K562 (cell line): ENCODE results near the gene DOCK4. TPM values are rescaled to one million over a fixed set of nuclear protein-coding genes. Genes with fewer than 3 reads are reported as not detected.

Experiments used
- ATAC-seq: fragments of 200-7000 bp; cut with Tn5 transposase; 3 replicates; pipeline ENCODE4 v1.9.1; 2020; ENCODE audit warnings: moderate library complexity
- BruUV-seq: library from RNA; stranded (reverse); fragments of 400-500 nt; replicated peaks from 2 replicates; lab custom pipeline; 2021; lab: Mats Ljungman, UMichigan
- CTCF ChIA-PET: fragments of 300-600 bp; formaldehyde crosslinking; extraction: SDS; loops from one replicate; lab custom pipeline; 2021; ENCODE audit warnings: low intra/inter-chr PET ratio; lab: Yijun Ruan, JAX
- POLR2A ChIA-PET: fragments of 300-600, 350-650 bp; sonication (Branson Sonifier 250); formaldehyde crosslinking; extraction: SDS; loops from one replicate; lab custom pipeline; 2021; ENCODE audit warnings: antibody characterized with exemption, inconsistent platforms; lab: Yijun Ruan, JAX
- DNase-seq, 4 experiments: peaks; one replicate each; pipeline versions ENCODE4 v3.0.0 to v3.0.0-alpha.2; 2011 to 2018; ENCODE audit warnings: low spot score in 3 of 4, mixed read lengths in 3 of 4; ENCODE audit errors: extremely low read depth in 1 of 4
- FAIRE-seq: peaks from 2 replicates; lab custom pipeline; 2011; peaks lifted over from hg19 to GRCh38; lab: Jason Lieb, UNC
- H2AFZ ChIP-seq: 2 replicates; pipeline ENCODE4 v1.6.0; 2011; ENCODE audit warnings: low read depth, low read length, control low read depth, inconsistent platforms
- H3K27ac ChIP-seq: fragments of 200-600 bp; 3 replicates; pipeline ENCODE4 v1.8.0; 2011; ENCODE audit warnings: low read depth, mild to moderate bottlenecking, control low read depth, inconsistent platforms, low read length, moderate library complexity, mixed read lengths; ENCODE audit errors: extremely low read depth
- H3K27me3 ChIP-seq, 2 experiments: fragments of 300-600 bp in 1 of 2; 2 replicates in 1 of 2; 3 replicates in 1 of 2; pipeline versions ENCODE4 v1.6.0 to v1.8.0; 2011; ENCODE audit warnings: inconsistent platforms in 2 of 2, low read length in 2 of 2, mild to moderate bottlenecking in 1 of 2, mixed read lengths in 1 of 2, moderate library complexity in 1 of 2; ENCODE audit not compliant: control insufficient read depth in 2 of 2, insufficient read depth in 2 of 2
- H3K36me3 ChIP-seq: fragments of 300-600 bp; 3 replicates; pipeline ENCODE4 v1.8.0; 2011; ENCODE audit warnings: mild to moderate bottlenecking, low read length, inconsistent platforms; ENCODE audit not compliant: control insufficient read depth, insufficient read depth
- H3K4me1 ChIP-seq, 2 experiments: fragments of 200-600 bp in 1 of 2; replicated peaks in 1 of 2; 2 replicates in 1 of 2; 3 replicates in 1 of 2; pipeline versions ENCODE4 v1.5.1 to v1.8.0; 2011; ENCODE audit warnings: inconsistent platforms in 2 of 2, low read length in 2 of 2, mild to moderate bottlenecking in 1 of 2, mixed read lengths in 1 of 2, moderate library complexity in 1 of 2; ENCODE audit not compliant: control insufficient read depth in 2 of 2, insufficient read depth in 2 of 2
- H3K4me2 ChIP-seq: 2 replicates; pipeline ENCODE4 v1.6.1; 2011; ENCODE audit warnings: low read length, control low read depth, inconsistent platforms, mixed read lengths; ENCODE audit not compliant: insufficient read depth
- H3K4me3 ChIP-seq: fragments of 200-600 bp; sonication (generic), shearing (Covaris generic); 2 replicates; pipeline ENCODE4 v1.5.1; 2016; ENCODE audit warnings: control low read depth, inconsistent platforms
- H3K79me2 ChIP-seq: fragments of 200-600 bp; 3 replicates; pipeline ENCODE4 v1.8.0; 2011; ENCODE audit warnings: low read length, inconsistent platforms; ENCODE audit not compliant: control insufficient read depth, insufficient read depth
- H3K9ac ChIP-seq, 2 experiments: 2 replicates each; pipeline versions ENCODE4 v1.6.0 to v1.6.1; 2011; ENCODE audit warnings: low read depth in 2 of 2, low read length in 2 of 2, control low read depth in 1 of 2, inconsistent platforms in 1 of 2, mild to moderate bottlenecking in 1 of 2, mixed read lengths in 1 of 2; ENCODE audit not compliant: insufficient read depth in 1 of 2
- H3K9me1 ChIP-seq: one replicate; pipeline ENCODE4 v1.6.0; 2011; ENCODE audit warnings: inconsistent platforms, mild to moderate bottlenecking, low read length, moderate library complexity; ENCODE audit not compliant: control insufficient read depth, insufficient read depth
- H3K9me3 ChIP-seq: replicated peaks from 2 replicates; pipeline ENCODE4 v1.5.1; 2011; ENCODE audit warnings: low read depth, low read length, inconsistent platforms; ENCODE audit not compliant: control insufficient read depth, insufficient read depth
- H4K20me1 ChIP-seq: replicated peaks from 2 replicates; pipeline ENCODE4 v1.6.1; 2011; ENCODE audit warnings: low read length, inconsistent platforms, mixed read lengths; ENCODE audit not compliant: control insufficient read depth, insufficient read depth
- CBX2 ChIP-seq: fragments of 200-600 bp; sonication (generic); IDR thresholded peaks from one replicate; pipeline ENCODE4 v1.6.1; 2012; ENCODE audit warnings: mild to moderate bottlenecking, low read length, inconsistent platforms; ENCODE audit not compliant: insufficient read depth, poor library complexity, severe bottlenecking
- DACH1 ChIP-seq: fragments of 450-650 bp; IDR thresholded peaks from 2 replicates; pipeline ENCODE4 v1.6.1; 2018; ENCODE audit not compliant: partially characterized antibody
- HMGN3 ChIP-seq: IDR thresholded peaks from 2 replicates; pipeline ENCODE4 v1.6.1; 2011; ENCODE audit warnings: borderline replicate concordance, low read depth, mild to moderate bottlenecking, mixed read lengths, low read length; ENCODE audit not compliant: insufficient read length; ENCODE audit errors: extremely low read depth
- JUNB ChIP-seq: fragments of 450-650 bp; formaldehyde crosslinking; conservative IDR thresholded peaks from 2 replicates; pipeline ENCODE4 v1.4.0; 2020; ENCODE audit warnings: mild to moderate bottlenecking
- KAT7 ChIP-seq: sonication (generic); formaldehyde crosslinking; IDR thresholded peaks from 2 replicates; pipeline ENCODE4 v1.8.0; 2022; ENCODE audit warnings: missing genetic modification reagents, mild to moderate bottlenecking, borderline replicate concordance
- MED1 ChIP-seq: sonication (generic); formaldehyde crosslinking; IDR thresholded peaks from 2 replicates; pipeline ENCODE4 v1.8.1; 2023; ENCODE audit warnings: missing genetic modification reagents, borderline replicate concordance
- NELFE ChIP-seq: IDR thresholded peaks from 2 replicates; pipeline ENCODE4 v1.6.1; 2011; ENCODE audit warnings: mild to moderate bottlenecking; ENCODE audit not compliant: insufficient read depth, insufficient read length
- STAG1 ChIP-seq: sonication (generic); formaldehyde crosslinking; IDR thresholded peaks from 2 replicates; pipeline ENCODE4 v1.5.0; 2020; ENCODE audit warnings: missing genetic modification reagents, borderline replicate concordance
- TAF9B ChIP-seq: fragments of 450-650 bp; IDR thresholded peaks from 2 replicates; pipeline ENCODE4 v1.6.1; 2018; ENCODE audit warnings: mild to moderate bottlenecking; ENCODE audit not compliant: partially characterized antibody
- ZBTB7A ChIP-seq: IDR thresholded peaks from 2 replicates; pipeline ENCODE4 v1.6.1; 2011; ENCODE audit warnings: low read depth, mild to moderate bottlenecking, low read length, moderate library complexity, borderline replicate concordance; ENCODE audit not compliant: control insufficient read depth
- ZNF644 ChIP-seq: fragments of 200-800 bp; sonication (Bioruptor generic); IDR thresholded peaks from 2 replicates; pipeline ENCODE4 v1.6.1; 2016; ENCODE audit warnings: low read depth, missing genetic modification characterization, missing compliant biosample characterization
- WGBS: fragments of 100-300 bp; shearing (Covaris generic); methylation state at CpG from one replicate; pipeline ENCODE4 v1.1.6; 2016; ENCODE audit warnings: low coverage, mixed read lengths; ENCODE audit not compliant: insufficient coverage; ENCODE audit errors: missing lambda C conversion rate; 5-methylcytosine and 5-hydroxymethylcytosine counted together
- in situ Hi-C: fragments of 300-500 bp; cut with MboI; formaldehyde crosslinking; loops from 4 replicates; pipeline ENCODE4 v1.15.0; 2018; ENCODE audit warnings: inconsistent platforms, mixed read lengths
- intact Hi-C: fragments of 100-400 bp; cut with micrococcal nuclease; formaldehyde crosslinking; loops from 2 replicates; pipeline ENCODE4 v1.14.2; 2022
- polyA plus RNA-seq, 8 experiments: library from polyadenylated mRNA; depleted of rRNA in 4 of 8; stranded (reverse) in 5 of 8; unstranded in 3 of 8; fragments of >200 nt; fragmentation: Nextera tagmentation in 2 of 8; fragmentation: Illumina TruSeq in 1 of 8; extraction: Ambion mirVana in 2 of 8; extraction: Trizol in 1 of 8; gene quantifications; 2 replicates each; pipeline versions ENCODE4 v1.2.1 to v1.2.3, GENCODE V29; 2011 to 2014; ENCODE audit warnings: inconsistent platforms in 1 of 8, missing spikeins in 1 of 8
- total RNA-seq, 7 experiments: library from RNA; depleted of rRNA in 6 of 7; stranded (reverse); fragments of >200 nt in 6 of 7; fragmentation: Illumina TruSeq in 2 of 7; extraction: Trizol in 2 of 7; gene quantifications; 2 replicates each; pipeline versions ENCODE4 v1.2.1 to v1.2.3, GENCODE V29; 2011 to 2021; ENCODE audit warnings: low replicate concordance in 1 of 7
- TF ChIP-seq, protein P1 (sequence below): fragments of 250-450 bp; sonication (Bioruptor Pico); IDR thresholded peaks from 2 replicates; pipeline ENCODE4 v1.5.0; 2020; ENCODE audit warnings: mild to moderate bottlenecking, borderline replicate concordance
- TF ChIP-seq, protein P2 (sequence below): fragments of 150-350 bp; conservative IDR thresholded peaks from 2 replicates; pipeline ENCODE4 v1.6.1; 2014; ENCODE audit warnings: low read length
- TF ChIP-seq, protein P3 (sequence below): IDR thresholded peaks from 2 replicates; pipeline ENCODE4 v1.6.1; 2011; ENCODE audit warnings: borderline replicate concordance, low read depth, mild to moderate bottlenecking, moderate library complexity, low read length; ENCODE audit not compliant: insufficient read depth, poor library complexity, severe bottlenecking

DOCK4 gene
- total and polyA plus RNA-seq, 9 of the 15 experiments (the other 6 are each of a cell fraction or from before 2014, with no cell fraction given) = 0.42 to 5.7 (median 2.3) TPM

DNA sequence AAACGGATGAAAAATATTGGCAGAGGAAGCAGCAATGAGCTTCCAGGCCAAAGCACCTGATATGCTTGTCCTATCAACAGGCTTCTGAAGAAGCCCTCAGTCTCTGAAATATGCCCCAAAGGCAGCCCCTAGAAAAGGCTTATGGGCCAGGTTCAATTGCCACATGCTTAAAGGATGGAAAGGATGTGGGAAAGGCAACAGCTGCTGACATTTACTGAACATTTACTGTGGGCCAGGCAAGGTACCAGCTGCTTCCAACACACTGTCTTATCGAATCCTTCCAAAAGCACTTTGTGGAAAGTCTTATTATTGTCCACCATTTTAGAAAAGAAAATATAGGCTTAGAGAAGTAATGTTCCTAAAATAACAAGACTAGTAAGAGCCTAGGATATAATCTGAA lies 56.5 kb downstream of the DOCK4 start:
- ChIA-PET CTCF (no interaction called here), POLR2A (interaction anchor here (1.1 kb wide), 1 partner anchor 17 kb away, joined by 7 read pairs; no protein-coding TSS in a partner anchor)
- DNase-seq (no peak), FAIRE-seq (no peak), ATAC-seq (no peak)
- no peak overlapping the region for H3K4me3 ChIP-seq
- no peaks in the 10 kb centered on the region for H3K79me2 ChIP-seq
- H3K9me3 ChIP-seq = no peaks in the 10 kb centered on the region
- H3K27me3 ChIP-seq = no peaks in the 10 kb centered on the region; a peak in 1 of 5 replicates
- BruUV-seq = no TSS peak
- no peaks in the 10 kb centered on the region for H3K36me3 ChIP-seq
- TF ChIP-seq ZNF644 (tag) (no peak), TAF9B (no peak), MED1 (CRISPR knock-in tag) (no peak), CBX2 (no peak), NELFE (no peak), STAG1 (CRISPR knock-in tag) (no peak), KAT7 (CRISPR knock-in tag) (no peak), HMGN3 (no peak), JUNB (CRISPR knock-in tag) (no peak), ZBTB7A (no peak), DACH1 (no peak)
- TF ChIP-seq, protein P1, sequence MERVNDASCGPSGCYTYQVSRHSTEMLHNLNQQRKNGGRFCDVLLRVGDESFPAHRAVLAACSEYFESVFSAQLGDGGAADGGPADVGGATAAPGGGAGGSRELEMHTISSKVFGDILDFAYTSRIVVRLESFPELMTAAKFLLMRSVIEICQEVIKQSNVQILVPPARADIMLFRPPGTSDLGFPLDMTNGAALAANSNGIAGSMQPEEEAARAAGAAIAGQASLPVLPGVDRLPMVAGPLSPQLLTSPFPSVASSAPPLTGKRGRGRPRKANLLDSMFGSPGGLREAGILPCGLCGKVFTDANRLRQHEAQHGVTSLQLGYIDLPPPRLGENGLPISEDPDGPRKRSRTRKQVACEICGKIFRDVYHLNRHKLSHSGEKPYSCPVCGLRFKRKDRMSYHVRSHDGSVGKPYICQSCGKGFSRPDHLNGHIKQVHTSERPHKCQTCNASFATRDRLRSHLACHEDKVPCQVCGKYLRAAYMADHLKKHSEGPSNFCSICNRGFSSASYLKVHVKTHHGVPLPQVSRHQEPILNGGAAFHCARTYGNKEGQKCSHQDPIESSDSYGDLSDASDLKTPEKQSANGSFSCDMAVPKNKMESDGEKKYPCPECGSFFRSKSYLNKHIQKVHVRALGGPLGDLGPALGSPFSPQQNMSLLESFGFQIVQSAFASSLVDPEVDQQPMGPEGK (CRISPR knock-in tag) = no peak
- TF ChIP-seq, protein P2, sequence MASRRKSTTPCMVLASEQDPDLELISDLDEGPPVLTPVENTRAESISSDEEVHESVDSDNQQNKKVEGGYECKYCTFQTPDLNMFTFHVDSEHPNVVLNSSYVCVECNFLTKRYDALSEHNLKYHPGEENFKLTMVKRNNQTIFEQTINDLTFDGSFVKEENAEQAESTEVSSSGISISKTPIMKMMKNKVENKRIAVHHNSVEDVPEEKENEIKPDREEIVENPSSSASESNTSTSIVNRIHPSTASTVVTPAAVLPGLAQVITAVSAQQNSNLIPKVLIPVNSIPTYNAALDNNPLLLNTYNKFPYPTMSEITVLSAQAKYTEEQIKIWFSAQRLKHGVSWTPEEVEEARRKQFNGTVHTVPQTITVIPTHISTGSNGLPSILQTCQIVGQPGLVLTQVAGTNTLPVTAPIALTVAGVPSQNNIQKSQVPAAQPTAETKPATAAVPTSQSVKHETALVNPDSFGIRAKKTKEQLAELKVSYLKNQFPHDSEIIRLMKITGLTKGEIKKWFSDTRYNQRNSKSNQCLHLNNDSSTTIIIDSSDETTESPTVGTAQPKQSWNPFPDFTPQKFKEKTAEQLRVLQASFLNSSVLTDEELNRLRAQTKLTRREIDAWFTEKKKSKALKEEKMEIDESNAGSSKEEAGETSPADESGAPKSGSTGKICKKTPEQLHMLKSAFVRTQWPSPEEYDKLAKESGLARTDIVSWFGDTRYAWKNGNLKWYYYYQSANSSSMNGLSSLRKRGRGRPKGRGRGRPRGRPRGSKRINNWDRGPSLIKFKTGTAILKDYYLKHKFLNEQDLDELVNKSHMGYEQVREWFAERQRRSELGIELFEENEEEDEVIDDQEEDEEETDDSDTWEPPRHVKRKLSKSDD = no peak
- TF ChIP-seq, protein P3, sequence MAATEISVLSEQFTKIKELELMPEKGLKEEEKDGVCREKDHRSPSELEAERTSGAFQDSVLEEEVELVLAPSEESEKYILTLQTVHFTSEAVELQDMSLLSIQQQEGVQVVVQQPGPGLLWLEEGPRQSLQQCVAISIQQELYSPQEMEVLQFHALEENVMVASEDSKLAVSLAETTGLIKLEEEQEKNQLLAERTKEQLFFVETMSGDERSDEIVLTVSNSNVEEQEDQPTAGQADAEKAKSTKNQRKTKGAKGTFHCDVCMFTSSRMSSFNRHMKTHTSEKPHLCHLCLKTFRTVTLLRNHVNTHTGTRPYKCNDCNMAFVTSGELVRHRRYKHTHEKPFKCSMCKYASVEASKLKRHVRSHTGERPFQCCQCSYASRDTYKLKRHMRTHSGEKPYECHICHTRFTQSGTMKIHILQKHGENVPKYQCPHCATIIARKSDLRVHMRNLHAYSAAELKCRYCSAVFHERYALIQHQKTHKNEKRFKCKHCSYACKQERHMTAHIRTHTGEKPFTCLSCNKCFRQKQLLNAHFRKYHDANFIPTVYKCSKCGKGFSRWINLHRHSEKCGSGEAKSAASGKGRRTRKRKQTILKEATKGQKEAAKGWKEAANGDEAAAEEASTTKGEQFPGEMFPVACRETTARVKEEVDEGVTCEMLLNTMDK = no peak
- H2AFZ ChIP-seq = no peak overlapping the region
- H3K4me1 ChIP-seq = no peaks in the 10 kb centered on the region
- intact Hi-C loops (no loop called here), in situ Hi-C loops (no loop called here)
- H3K9ac ChIP-seq = no peak overlapping the region
- no peak overlapping the region for H3K27ac ChIP-seq
- no peaks in the 10 kb centered on the region for H4K20me1 ChIP-seq
- H3K9me1 ChIP-seq = no peaks in the 10 kb centered on the region
- WGBS = 0% methylated on average over 2 of the region's 2 CpGs
- H3K4me2 ChIP-seq = no peak overlapping the region
